HUES64 (cell line): ENCODE measurements around the gene DSG1.

Experiments used
- H3K27ac ChIP-seq: 2 replicates; pipeline ENCODE4 v1.7.0; 2013; ENCODE audit warnings: low read depth, low read length, inconsistent platforms
- H3K27me3 ChIP-seq: 2 replicates; pipeline ENCODE4 v1.6.1; 2013; ENCODE audit warnings: mild to moderate bottlenecking, low read length; ENCODE audit not compliant: insufficient read depth
- H3K36me3 ChIP-seq: 2 replicates; pipeline ENCODE4 v1.6.1; 2013; ENCODE audit warnings: mild to moderate bottlenecking, low read length; ENCODE audit not compliant: insufficient read depth
- H3K4me1 ChIP-seq: 2 replicates; pipeline ENCODE4 v1.6.1; 2013; ENCODE audit warnings: mild to moderate bottlenecking, low read length, moderate library complexity; ENCODE audit not compliant: insufficient read depth
- H3K4me3 ChIP-seq: 2 replicates; pipeline ENCODE4 v1.5.1; 2013; ENCODE audit warnings: mild to moderate bottlenecking, low read length, moderate library complexity
- H3K9ac ChIP-seq: 2 replicates; pipeline ENCODE4 v1.6.1; 2013; ENCODE audit warnings: mild to moderate bottlenecking, low read depth, low read length
- H3K9me3 ChIP-seq: 2 replicates; pipeline ENCODE4 v1.6.1; 2013; ENCODE audit warnings: low read depth, low read length; ENCODE audit not compliant: insufficient read depth
- whole genome bisulfite sequencing: fragments of 150-250, 120-280 bp; methylation state at CpG from one replicate; pipeline ENCODE4 v1.1.7; 2013; ENCODE audit warnings: missing lambda C conversion rate; 5-methylcytosine and 5-hydroxymethylcytosine counted together

The DSG1 gene

DNA sequence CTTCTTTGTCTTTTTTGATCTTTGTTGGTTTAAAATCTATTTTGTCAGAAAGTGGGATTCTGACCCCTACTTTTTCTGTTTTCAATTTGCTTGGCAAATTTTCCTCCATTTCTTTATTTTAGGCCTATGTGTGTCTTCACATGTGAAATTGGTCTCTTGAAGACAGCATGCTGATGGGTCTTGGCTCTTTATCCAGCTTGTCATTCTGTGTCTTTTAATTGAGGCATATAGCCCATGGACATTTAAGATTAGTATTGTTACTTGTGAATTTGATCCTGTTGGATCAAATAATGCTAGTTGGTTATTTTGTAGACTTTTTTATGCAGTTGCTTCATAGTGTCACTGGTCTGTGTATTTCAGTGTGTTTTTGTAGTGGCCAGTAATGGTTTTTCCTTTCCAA is 26.3 kb upstream of the DSG1 start:
- Histone ChIP-seq H3K27me3 (no peaks in the 10 kb centered on the region), H3K36me3 (no peaks in the 10 kb centered on the region), H3K27ac (no peak overlapping the region), H3K4me3 (no peak overlapping the region), H3K4me1 (no peaks in the 10 kb centered on the region), H3K9ac (no peak overlapping the region), H3K9me3 (peaks cover 14% of the 10 kb centered on the region; the same call in 1 of the 2 replicates)

DNA sequence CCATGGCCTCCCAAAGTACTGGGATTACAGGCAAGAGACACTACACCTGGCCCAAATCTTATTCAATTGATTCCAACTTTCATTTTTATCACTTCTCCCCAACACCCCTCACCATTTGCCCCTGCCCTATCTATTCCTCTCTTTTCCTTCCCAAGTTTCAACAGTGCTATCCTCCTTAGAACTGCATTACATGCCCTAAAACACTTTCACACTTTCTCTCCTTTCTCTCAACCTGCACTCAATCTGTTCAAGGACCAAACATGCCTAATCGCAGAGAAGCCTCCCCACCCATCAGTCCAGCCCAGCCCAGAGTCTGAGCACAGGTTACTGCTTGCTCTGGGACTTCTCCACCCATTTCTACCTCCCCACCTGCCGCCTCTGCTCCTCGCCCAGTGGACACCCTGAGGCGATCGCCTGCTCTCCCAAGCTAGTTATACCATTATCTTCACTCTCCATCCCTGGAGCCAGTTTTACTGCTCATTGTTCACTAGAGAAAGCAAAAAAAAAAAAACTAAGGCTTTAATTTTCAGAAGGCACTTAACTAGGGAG is 23.7 kb upstream of the DSG1 start:
- no peaks in the 10 kb centered on the region for H3K4me1 ChIP-seq
- WGBS, result 95% methylated on average over 5 of the region's 5 CpGs

DNA sequence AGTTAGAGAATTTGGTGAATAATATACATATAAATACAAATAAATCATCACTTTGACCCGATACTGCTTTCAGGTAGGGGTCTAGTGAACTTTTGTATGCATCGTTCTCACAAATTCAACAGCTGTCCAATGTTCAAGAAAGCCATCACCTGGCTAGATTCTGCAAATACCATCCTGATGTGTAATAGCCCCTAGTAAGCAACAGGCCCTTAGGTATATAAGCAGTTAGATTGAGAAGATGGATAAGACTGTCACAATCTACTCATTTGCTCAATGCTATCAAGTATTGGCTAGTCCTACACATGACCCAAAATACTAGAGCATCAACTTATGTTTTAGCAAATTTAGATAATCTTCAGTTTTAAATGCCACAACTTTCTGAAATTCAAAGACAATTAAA is 20.7 kb upstream of the DSG1 start:
- no peaks in the 10 kb centered on the region for H3K27me3 ChIP-seq
- no peak overlapping the region for H3K27ac ChIP-seq
- H3K4me3 ChIP-seq, result no peak overlapping the region
- H3K4me1 ChIP-seq, result peaks cover 22% of the 10 kb centered on the region
- H3K36me3 ChIP-seq, result no peaks in the 10 kb centered on the region
- 0 out of 2 replicates have a peak, but pooled peaks cover 2% of the 10 kb centered on the region for H3K9me3 ChIP-seq
- no peak overlapping the region for H3K9ac ChIP-seq
- 98% methylated on average over 2 of the region's 2 CpGs for WGBS

More for the DNA sequence above, 23.7 kb upstream of the DSG1 start:
- Histone ChIP-seq H3K4me3 (no peak overlapping the region), H3K36me3 (no peaks in the 10 kb centered on the region), H3K27me3 (no peaks in the 10 kb centered on the region), H3K27ac (no peak overlapping the region), H3K9ac (no peak overlapping the region), H3K9me3 (peaks cover 14% of the 10 kb centered on the region; the same call in 1 of the 2 replicates)

DNA sequence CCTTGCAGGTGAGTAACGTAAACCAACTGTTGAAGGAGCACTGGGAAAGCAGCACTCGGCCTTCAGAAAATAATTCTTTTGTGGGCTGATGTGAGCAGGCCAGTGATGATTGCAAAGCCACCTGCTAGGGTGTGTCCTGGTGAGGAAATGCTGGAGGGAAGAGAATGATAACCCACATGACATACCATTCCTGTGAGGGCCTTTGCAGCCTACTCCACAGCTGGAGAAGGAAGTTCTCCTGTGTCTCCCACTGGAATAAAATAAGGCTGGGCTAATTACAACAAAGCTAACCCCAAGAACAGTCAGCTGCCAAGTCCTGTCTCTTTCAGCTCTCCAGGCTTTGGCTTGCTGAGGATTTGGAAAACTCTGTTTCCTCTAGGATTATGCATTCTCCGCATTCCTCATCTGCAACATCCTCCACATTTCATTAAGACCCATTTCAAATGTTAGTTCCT is 16.7 kb upstream of the DSG1 start:
- peak overlapping the region; percentile 65 for H3K27ac ChIP-seq
- WGBS, result 90% methylated on average over 3 of the region's 3 CpGs
- H3K4me3 ChIP-seq, result no peak overlapping the region

DNA sequence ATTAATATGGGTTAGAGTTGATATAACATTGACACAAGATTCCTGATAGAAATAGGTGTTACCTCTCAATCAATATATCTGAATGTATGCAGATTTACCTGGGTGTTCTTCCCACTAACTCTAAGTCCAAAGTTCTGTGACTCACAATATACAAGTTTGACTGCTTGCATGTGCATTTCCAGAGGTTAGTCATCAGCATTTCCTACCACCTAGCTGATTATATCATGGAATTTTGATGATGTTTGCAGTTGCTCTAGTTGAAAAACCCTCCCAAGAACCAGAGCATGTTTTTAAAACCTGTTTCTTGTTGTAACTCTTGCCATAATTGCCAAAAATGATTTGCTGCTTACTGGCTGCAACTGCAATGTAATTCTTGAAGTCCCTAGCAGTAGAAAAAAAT is 15.0 kb upstream of the DSG1 start:
- Histone ChIP-seq H3K9me3 (no peaks in the 10 kb centered on the region), H3K36me3 (no peaks in the 10 kb centered on the region), H3K27ac (no peak overlapping the region), H3K4me3 (no peak overlapping the region), H3K27me3 (no peaks in the 10 kb centered on the region), H3K9ac (no peak overlapping the region), H3K4me1 (peaks cover 25% of the 10 kb centered on the region)

More for the DNA sequence above, 16.7 kb upstream of the DSG1 start:
- no peaks in the 10 kb centered on the region for H3K27me3 ChIP-seq
- H3K36me3 ChIP-seq, result no peaks in the 10 kb centered on the region
- peaks cover 25% of the 10 kb centered on the region for H3K4me1 ChIP-seq
- H3K9ac ChIP-seq, result no peak overlapping the region; the same call in 1 of the 2 replicates
- H3K9me3 ChIP-seq, result no peaks in the 10 kb centered on the region

DNA sequence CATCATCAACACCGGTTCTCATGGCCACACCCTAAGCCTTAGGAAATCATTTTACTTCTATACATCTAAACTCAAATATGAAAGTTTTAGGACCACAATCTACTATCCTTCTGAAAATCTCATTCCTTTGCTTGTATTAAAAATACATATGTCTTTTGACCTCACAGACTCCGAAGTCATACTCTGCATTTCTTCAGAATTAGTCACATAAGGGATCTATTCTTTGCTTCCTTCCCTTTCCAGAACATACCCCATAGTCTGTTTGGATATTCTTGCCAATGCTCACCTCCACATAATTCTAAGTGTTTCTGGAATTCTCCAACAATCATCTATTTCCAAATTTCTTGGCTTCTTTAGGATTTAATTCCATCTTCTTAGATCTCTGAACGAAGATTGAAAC is 14.2 kb upstream of the DSG1 start:
- H3K4me1 ChIP-seq, result peaks cover 25% of the 10 kb centered on the region

DNA sequence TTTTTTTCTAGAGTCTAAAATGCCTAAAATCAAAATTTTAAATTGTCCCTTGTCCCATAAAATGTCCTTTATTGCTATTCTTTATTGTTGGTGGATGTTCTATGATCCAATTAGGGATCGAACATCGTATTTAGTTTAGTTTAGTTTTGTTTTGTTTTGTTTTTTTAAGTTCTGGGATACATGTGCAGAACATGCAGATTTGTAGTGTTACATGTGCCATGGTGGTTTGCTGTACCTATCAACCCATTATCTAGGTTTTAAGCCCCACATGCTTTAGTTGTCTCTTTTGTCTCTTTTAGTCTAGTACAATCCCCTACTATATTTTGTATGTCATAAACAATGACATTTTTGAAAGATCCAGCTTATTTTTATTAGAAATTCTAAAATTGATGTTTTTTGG is 8.8 kb upstream of the DSG1 start:
- no peak overlapping the region for H3K4me3 ChIP-seq
- no peaks in the 10 kb centered on the region for H3K9me3 ChIP-seq
- 97% methylated on average over 2 of the region's 2 CpGs for WGBS
- H3K27ac ChIP-seq, result no peak overlapping the region
- no peaks in the 10 kb centered on the region for H3K27me3 ChIP-seq
- no peaks in the 10 kb centered on the region for H3K4me1 ChIP-seq
- H3K9ac ChIP-seq, result no peak overlapping the region
- H3K36me3 ChIP-seq, result no peaks in the 10 kb centered on the region

More for the DNA sequence above, 14.2 kb upstream of the DSG1 start:
- 93% methylated on average over 3 of the region's 3 CpGs for WGBS
- H3K9me3 ChIP-seq, result no peaks in the 10 kb centered on the region
- H3K27ac ChIP-seq, result no peak overlapping the region
- H3K4me3 ChIP-seq, result no peak overlapping the region
- no peaks in the 10 kb centered on the region for H3K27me3 ChIP-seq
- H3K36me3 ChIP-seq, result no peaks in the 10 kb centered on the region
- no peak overlapping the region for H3K9ac ChIP-seq

DNA sequence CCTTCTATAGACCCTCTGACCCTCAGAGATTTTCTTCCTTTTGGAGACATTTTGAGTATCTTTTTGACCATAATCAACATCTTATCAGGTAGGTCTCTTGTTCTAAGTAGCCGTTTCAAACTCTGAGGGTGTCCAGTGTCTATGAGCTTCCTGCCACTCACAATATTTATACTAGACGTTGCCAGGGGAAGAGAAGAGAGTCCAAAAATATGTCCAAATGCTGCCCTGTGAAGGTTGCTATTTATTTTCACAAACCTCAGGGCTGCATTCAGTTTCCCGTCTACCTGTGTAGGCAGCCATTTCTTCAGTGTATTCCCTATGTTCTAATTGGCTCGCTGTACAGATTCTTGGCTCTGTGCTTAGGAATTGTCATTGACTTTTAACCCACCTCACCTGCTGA is 986 bp upstream of the DSG1 start:
- Histone ChIP-seq H3K4me3 (no peak overlapping the region), H3K36me3 (no peaks in the 10 kb centered on the region), H3K27me3 (no peaks in the 10 kb centered on the region), H3K9ac (no peak overlapping the region), H3K4me1 (no peaks in the 10 kb centered on the region), H3K27ac (no peak overlapping the region), H3K9me3 (no peaks in the 10 kb centered on the region)
- over 99% methylated on average over 4 of the region's 4 CpGs for WGBS

DNA sequence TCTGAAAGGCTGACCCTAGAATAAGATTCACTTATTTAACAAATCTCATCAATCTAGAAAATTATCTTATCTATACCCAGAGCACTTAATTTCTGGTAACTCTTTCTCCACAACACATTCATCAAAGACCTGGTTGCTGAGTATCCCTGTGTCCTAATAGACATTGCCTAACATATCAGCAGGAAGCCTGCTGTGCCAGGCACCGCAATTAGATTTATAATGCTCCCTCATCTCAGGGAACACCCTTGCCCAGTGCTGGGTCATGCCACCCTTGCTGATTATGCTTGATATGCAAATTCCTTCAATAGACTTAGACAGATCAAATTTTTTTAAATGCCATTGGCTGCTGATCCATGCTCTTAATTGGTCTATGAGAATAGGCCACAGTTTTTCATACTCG is 3.8 kb downstream of the DSG1 start:
- WGBS, result 95% methylated on average over 1 of the region's 2 CpGs
- no peak overlapping the region for H3K27ac ChIP-seq

DNA sequence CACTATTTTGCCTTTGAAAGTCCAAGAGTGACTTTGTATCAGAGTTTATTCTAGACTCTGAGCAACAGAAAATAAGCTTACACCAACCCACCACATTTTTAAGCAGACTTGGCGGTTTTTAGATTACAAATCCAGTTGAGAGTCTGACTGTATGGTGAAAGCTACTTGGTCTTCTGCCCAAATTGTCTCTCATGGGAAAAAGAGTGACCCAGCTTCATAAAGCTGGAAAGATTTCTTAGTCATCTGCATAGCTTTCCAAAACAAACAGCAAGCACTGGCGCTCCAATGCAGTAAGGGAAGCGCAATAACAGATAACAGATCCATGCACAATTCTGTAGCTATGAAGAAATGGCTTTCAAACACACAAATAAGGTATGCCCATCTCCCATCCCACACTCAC is 7.1 kb downstream of the DSG1 start:
- WGBS, result 98% methylated on average over 2 of the region's 3 CpGs
- Histone ChIP-seq H3K9ac (no peak overlapping the region), H3K9me3 (no peaks in the 10 kb centered on the region), H3K27ac (no peak overlapping the region), H3K27me3 (no peaks in the 10 kb centered on the region), H3K36me3 (no peaks in the 10 kb centered on the region), H3K4me3 (no peak overlapping the region), H3K4me1 (peaks cover 15% of the 10 kb centered on the region)

More for the DNA sequence above, 3.8 kb downstream of the DSG1 start:
- no peaks in the 10 kb centered on the region for H3K9me3 ChIP-seq
- H3K4me1 ChIP-seq, result no peaks in the 10 kb centered on the region
- H3K36me3 ChIP-seq, result no peaks in the 10 kb centered on the region
- H3K9ac ChIP-seq, result no peak overlapping the region
- H3K4me3 ChIP-seq, result no peak overlapping the region
- no peaks in the 10 kb centered on the region for H3K27me3 ChIP-seq

DNA sequence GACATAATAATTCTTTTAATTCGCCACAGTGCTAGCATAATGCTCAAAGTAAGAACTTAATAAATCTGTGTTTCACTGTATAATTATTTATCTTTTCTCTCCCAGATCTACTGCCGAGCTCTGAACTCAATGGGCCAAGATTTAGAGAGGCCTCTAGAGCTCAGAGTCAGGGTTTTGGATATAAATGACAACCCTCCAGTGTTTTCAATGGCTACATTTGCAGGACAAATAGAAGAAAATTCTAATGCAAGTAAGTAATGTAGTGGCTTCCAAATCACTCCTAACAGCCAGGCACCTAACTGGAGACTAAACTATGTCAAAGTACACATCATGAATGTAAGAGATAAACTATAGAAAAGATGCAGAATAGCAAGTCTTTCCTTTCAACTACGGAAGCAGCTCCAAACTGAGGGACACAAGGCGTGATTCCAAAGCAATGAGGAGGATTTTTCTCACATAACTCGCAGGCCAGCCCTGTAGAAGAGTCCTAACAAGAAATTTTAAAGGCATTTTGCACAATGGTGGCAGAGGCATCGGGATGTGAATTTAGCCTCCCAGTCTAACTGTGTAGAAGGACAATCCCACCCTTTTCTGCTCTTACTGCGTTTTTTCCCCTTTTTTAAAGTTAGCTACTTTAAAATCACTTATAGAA is 12.0 kb downstream of the DSG1 start:
- Histone ChIP-seq H3K9ac (no peak overlapping the region), H3K27ac (peak overlapping the region; percentile 63)
- WGBS, result 46% methylated on average over 7 of the region's 7 CpGs

More for the DNA sequence above, 12.0 kb downstream of the DSG1 start:
- H3K36me3 ChIP-seq, result no peaks in the 10 kb centered on the region
- H3K27me3 ChIP-seq, result no peaks in the 10 kb centered on the region
- peaks cover 21% of the 10 kb centered on the region for H3K4me1 ChIP-seq
- H3K4me3 ChIP-seq, result peak overlapping the region; percentile 34
- H3K9me3 ChIP-seq, result no peaks in the 10 kb centered on the region
